NCI-H1436 treated with DMSO at 0.1 percent for 48 hours (cell line): ENCODE measurements around the gene HELZ2.
"Not testable (repeated sequence)": the region's sequence is repeated elsewhere in the genome, so short reads cannot be mapped to it uniquely, and the experiment has no call there.

Experiments used
- DNase-seq: peaks from one replicate; lab custom pipeline; 2025; lab: John Stamatoyannopoulos, UW

HELZ2 gene

DNA sequence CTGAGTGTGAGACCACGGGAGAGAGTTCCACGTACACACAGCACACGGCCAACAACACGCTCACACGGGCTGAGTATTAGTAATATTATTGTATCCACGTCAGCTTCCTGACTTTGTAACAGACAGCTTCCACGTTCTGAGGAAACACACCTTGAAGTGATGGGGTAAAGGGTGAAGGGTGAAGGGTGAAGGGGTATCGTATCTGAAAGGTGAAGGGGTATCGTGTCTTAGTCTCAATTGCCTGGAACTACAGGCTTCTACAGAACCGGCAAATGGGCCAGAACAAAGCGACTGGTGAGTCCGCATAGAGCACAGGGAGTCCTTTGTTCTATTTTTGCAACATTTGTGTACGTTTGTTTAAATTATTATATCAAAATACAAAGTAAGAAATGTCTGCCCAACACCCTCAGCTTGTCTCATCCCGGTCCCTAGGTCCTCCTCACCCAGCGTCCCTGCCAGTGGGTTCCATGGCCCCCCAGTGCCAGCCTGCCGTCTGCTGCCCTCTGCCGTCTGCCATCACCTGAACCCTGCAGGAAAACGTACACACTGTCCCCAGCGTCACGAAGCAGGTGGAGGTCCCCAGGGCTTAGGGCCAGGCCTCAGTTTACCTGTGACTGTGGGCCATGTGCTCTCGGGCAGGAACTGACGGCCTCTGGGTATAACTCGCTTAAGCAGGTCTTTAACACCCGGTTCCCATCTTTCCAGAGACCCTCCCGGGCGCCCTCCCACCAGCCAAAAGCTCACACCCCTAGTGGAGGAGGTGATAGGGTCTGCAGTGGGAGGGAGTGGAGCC lies 4.4 kb upstream of the HELZ2 start:
- DNase-seq, result no peak

GRCh38 chr20:63577317-63577894 lies 3.4 kb upstream of the HELZ2 start:
- no peak for DNase-seq

DNA sequence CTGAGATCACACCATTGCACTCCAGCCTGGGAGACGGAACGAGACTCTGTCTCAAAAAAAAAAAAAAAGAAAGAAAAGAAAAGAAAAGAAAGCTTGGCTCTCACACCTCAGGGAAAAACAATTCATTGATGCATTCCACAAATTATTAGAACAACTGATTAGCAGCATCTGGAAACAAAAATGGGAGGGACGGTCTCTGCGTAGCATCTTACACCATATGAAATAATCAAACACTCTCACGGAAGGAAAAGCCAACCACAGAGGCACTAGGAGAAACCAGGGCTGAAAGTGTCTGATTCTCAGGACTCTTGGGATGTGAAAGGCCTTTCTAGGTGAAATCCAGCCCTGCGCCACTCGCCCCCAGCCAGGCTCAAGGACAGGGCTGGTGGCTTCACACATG lies 2.3 kb upstream of the HELZ2 start:
- DNase-seq, result no peak

GRCh38 chr20:63574829-63575743 lies 1.0 kb upstream of the HELZ2 start:
- DNase-seq, result no peak

DNA sequence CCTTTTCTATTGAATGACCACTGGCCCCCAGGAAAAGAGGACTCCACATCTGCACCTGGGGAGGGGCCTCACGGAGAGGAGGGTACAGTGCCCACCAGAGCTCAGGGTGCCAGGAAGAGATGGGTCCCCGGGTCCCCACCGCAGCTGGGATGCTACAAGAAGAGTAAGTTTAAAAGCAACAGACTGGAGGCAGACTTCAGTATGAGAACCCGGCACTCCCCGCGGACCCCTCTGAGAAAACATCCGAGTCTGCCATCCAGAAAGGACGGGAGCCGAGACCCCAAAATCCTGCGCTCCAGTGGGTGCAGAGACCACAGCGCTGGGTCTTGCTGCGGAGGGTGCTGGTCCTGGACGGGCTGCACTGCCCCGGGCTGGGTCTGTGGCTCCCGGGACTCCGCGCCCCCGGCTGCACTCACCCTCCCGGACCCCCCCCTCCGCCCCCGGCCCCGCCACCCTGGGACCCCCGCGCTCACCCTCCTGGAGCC lies 350 bp downstream of the HELZ2 start:
- no peak for DNase-seq

- no peak for DNase-seq
Observed at GRCh38 chr20:63572788-63573646, 1.0 kb downstream of the HELZ2 start.

DNA sequence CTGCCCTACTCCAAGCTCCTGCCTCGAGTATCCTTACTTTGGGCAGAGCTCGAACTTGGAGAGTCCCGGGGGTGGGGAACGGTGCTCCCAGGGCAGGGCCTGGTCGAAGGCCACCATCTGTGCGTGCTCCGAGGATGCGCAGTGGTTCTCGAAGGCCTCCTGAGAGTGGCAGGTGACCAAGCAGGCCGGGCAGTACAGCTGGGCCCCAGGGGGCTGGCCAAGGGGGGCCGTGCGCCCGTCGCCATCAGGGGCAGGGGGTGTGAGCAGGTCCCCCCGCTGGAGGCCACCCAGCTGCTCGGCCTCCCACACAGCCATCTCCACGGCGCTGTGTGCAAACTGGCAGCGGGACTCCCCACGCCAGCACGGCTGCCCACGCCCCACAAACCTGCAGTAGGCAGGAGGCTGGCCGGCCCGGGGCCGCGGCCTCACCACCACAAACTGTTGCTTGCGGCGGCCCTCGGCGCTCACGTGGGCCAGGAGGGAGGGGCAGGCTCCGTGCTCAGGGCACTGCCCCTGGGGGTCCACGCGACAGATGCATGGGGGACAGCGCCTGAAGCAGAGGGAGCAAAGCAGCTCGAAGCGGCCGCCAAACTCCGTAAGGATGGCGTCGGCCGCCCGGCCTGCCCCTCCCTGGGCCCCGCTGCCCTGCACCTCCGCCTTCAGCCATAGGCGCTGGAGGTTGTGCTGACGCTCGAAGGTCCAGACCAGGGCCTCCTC lies 1.8 kb downstream of the HELZ2 start:
- no peak for DNase-seq

DNA sequence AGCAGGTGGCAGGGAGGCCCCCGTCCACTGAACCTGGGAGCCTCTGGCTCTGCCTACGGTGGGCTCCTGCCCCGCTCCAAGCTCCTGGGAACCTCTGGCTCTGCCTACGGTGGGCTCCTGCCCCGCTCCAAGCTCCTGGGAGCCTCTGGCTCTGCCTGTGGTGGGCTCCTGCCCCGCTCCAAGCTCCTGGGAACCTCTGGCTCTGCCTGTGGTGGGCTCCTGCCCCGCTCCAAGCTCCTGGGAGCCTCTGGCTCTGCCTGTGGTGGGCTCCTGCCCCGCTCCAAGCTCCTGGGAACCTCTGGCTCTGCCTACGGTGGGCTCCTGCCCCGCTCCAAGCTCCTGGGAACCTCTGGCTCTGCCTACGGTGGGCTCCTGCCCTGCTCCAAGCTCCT lies 3.0 kb downstream of the HELZ2 start:
- DNase-seq, result not testable (repeated sequence)

DNA sequence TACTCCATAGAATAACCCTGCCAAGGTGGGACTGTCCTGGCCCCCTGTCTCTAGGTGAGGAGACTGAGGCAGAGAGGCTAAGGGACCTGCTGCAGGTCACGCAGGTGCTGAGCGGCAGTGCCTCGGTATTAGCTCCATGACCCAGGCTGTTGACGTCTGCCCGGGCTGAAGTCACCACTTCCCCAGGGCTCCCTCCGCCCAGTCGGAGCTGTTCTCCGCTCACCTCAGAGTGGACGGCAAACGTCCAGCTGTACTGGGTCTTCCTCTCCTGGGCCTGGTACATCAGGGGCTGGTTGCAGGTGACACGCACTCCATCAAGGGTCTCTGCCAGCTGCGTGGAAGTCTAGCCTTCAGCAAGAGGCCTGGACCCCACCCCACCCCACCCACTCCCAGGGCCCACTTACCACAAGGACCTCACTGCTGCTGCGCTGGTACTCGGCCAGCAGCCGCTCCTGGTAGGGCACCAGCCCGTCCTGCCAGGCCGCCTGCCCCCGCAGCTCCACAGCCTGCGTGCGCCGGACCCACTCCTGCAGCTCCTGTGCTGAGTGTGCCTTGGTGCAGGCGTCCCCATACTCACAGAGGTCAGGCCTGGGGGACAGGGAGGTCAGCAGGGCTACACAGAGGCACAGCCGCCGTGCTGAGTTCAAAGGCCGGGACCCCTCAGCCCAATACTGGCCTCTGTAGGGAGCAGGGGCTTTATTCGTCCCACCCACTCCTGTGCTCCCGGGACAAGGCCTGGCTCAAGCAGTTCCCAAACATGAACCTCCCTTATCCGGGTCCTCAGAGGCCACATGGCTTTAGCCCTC lies 3.6 kb downstream of the HELZ2 start:
- no peak for DNase-seq

- no peak for DNase-seq
Observed at GRCh38 chr20:63568986-63569949, 4.8 kb downstream of the HELZ2 start.

GRCh38 chr20:63568170-63568981 lies 5.7 kb downstream of the HELZ2 start:
- no peak for DNase-seq

DNA sequence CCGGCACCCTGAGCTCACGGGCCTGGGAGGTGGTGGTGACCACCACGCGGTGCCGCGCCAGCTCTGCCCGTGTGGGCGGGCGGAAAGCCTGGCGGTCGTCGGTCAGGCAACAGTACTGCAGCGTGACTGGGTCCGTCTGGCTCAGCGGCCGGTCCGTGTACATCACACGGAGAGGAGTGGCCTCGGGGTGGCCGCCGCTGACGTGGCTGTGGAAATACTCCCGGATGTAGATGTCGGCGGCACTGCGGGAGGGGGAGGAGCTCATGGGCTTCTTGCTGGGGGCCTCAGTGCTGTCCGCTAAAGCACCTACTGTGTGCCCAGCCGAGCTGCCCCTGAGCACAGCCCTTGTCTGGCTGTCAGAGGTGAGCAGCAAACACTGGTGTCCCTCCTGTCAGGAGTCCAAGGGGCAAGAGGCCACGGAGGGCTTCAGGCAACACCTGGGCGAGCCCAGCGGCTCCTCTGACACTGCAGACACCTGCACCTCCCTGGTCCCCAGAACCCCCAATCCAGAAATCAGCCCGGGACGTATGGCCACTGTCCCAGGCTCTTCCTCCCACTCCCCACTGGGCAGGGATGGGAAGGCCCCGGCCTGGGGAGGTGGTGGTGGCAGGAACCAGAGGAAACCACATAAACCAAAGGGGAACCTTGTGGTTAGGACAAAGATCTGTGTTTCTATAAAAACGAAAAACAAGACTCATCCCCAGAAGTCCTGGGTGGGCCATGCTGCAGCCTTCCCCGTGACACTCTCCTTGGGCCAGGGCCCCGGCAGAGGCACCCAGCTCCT lies 6.5 kb downstream of the HELZ2 start:
- DNase-seq, result no peak

DNA sequence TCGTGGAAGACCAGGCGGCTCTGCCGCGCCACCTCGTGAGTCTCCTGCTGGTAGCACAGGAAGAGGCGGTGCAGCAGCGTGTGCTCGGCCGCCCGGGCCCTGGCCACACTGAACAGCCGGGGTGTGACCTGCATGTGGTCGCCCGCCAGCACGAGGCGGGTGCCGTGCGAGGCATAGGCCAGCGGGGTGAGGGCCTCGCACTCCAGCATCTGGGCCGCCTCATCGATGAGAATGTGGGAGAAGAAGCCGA lies 7.0 kb downstream of the HELZ2 start:
- no peak for DNase-seq

DNA sequence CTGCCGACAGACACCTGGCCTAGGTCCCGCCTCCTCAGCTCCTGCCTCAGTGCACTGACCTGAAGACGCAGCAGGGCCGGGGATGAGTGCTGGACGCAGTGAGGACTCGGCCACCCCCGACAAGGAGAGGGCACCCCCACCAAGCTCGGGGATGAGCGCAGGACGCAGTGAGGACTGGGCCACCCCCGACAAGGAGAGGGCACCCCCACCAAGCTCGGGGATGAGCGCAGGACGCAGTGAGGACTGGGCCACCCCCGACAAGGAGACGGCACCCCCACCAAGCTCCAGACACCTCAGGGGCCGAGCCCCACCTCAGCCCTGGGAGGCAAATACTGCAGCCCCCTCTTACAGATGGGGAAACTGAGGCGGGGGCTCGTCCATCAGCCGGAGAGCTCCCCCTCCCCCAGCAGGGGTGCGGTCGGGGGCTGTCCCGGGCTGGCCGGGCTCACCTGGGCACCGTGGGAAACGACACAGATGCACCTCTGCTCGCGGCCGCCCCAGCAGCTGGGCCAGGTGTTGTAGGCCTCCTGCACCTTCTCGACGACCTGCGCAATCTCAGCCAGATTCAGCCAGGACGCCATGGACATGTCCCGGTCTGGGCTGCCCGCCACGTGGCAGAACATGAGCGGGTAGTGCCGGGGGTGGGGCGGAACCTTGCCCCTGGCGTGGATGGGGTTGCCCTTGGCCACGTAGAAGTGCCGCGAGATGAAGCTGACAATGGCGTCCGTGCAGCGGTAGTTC lies 7.5 kb downstream of the HELZ2 start:
- no peak for DNase-seq

GRCh38 chr20:63565699-63566335 lies 8.2 kb downstream of the HELZ2 start:
- DNase-seq, result no peak

DNA sequence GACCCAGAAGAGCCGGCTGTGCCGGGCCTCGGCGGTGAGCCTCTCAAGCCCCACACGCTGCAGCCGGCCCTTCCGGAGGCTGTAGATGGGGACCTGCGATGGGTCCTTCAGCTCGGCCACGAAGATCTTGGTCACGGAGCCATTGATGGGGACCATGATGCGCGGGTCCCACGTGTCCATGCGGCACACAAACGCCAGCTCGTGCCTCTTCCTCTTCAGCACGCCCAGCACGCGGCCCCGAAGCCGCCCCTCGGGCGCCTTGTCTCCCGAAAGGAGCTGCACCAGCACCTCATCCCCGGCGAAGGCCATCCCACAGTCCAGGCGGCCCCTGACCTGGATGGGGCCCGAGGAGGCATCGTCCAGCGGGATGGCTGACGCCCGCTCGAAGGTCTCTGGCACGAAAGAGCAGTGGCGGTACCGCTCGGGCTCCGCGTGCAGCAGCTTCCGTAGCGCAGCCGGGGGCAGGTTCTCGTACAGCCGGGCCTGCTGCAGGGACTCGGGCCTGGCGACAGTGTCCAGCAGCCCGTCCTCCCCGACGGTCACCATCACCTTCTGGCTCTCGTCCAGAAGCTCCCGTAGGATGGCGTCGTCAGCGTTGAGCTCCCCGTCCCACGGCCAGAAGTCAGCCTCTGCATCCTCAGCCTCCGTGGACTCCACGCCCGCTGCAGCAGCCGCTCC lies 8.9 kb downstream of the HELZ2 start:
- DNase-seq, result no peak
